Heart left ventricle (tissue), 16 donors: ENCODE measurements around the gene BORCS5. TPM values are rescaled to one million over a fixed set of nuclear protein-coding genes. Genes with fewer than 3 reads are reported as not detected.

Source experiments
- ATAC-seq, 4 donors: fragments of 200-7000 bp; cut with Tn5 transposase; one replicate each; pipeline ENCODE4 v1.9.1; 2020 to 2022; ENCODE audit warnings: moderate library complexity in 4 of 4, mild to moderate bottlenecking in 3 of 4, moderate number of reproducible peaks in 1 of 4
- DNase-seq, 5 donors: peaks; one replicate each; pipeline ENCODE4 v3.0.0-alpha.2; 2020
- H3K27ac ChIP-seq, 12 donors: fragments of 200-600 bp; sonication (generic) in 4 of 12; one replicate each; pipeline versions ENCODE4 v1.5.0 to v1.8.0; 2016 to 2022; ENCODE audit warnings: mild to moderate bottlenecking in 2 of 12
- H3K27me3 ChIP-seq, 9 donors: fragments of 200-600 bp; sonication (generic) in 2 of 9; one replicate each; pipeline versions ENCODE4 v1.5.1 to v1.8.0; 2016 to 2022; ENCODE audit warnings: mild to moderate bottlenecking in 3 of 9
- H3K36me3 ChIP-seq, 9 donors: fragments of 200-600 bp; sonication (generic) in 2 of 9; one replicate each; pipeline versions ENCODE4 v1.5.0 to v1.8.0; 2018 to 2022; ENCODE audit warnings: mild to moderate bottlenecking in 2 of 9
- H3K4me1 ChIP-seq, 12 donors: fragments of 200-600 bp; sonication (generic) in 4 of 12; one replicate each; pipeline versions ENCODE4 v1.5.0 to v1.8.0; 2016 to 2022; ENCODE audit warnings: mild to moderate bottlenecking in 3 of 12
- H3K4me3 ChIP-seq, 12 donors: fragments of 200-600 bp; sonication (generic) in 4 of 12; one replicate each; pipeline versions ENCODE4 v1.5.0 to v1.8.0; 2017 to 2022; ENCODE audit warnings: mild to moderate bottlenecking in 9 of 12, moderate library complexity in 4 of 12
- H3K9me3 ChIP-seq, 12 donors: fragments of 200-600 bp; sonication (generic) in 4 of 12; one replicate each; pipeline versions ENCODE4 v1.5.0 to v1.8.0; 2016 to 2022; ENCODE audit warnings: mild to moderate bottlenecking in 1 of 12
- POLR2A ChIP-seq, 2 donors: fragments of 450-650 bp; IDR thresholded peaks; one replicate each; pipeline ENCODE4 v1.6.1; 2017; ENCODE audit warnings: antibody characterized with exemption in 2 of 2, mild to moderate bottlenecking in 2 of 2, moderate library complexity in 2 of 2
- WGBS, 4 donors: extraction: QIAGEN DNeasy Blood & Tissue Kit in 2 of 4; methylation state at CpG; one replicate each; pipeline versions ENCODE4 v1.1.5 to v1.1.7; 2013 to 2018; 5-methylcytosine and 5-hydroxymethylcytosine counted together
- intact Hi-C, 10 donors: fragments of 100-400 bp; cut with DNase I; formaldehyde crosslinking; loops; one replicate each; pipeline versions ENCODE4 v1.11.1 to v1.14.2; 2022
- polyA plus RNA-seq, 2 donors: library from polyadenylated mRNA; stranded (reverse); fragments of 200-250 nt; gene quantifications; one replicate each; pipeline ENCODE4 v1.2.3, GENCODE V29; 2013
- total RNA-seq, 9 donors: library from RNA; depleted of rRNA in 2 of 9; stranded (reverse); fragments of >200 nt in 2 of 9; fragmentation: NEBNext Ultra II Directional in 3 of 9; extraction: Animal tissue kit (Norgen Biotek cat#: 25700) in 3 of 9; gene quantifications; one replicate each; pipeline versions ENCODE4 v1.1.0 to v1.2.4, GENCODE V29; 2016 to 2023
- TF ChIP-seq, protein P1 (sequence below), 12 donors: fragments of 200-600 bp; sonication (generic) in 4 of 12; IDR thresholded peaks; one replicate each; pipeline versions ENCODE4 v1.5.0 to v1.8.0; 2018 to 2022; ENCODE audit warnings: antibody characterized with exemption in 12 of 12, mild to moderate bottlenecking in 5 of 12
- donor health status: ischemic (EF 13 %, LVEDD 7.1; RV severe dilation, severe dysfunction).
- donor health status: healthy with polysubstance abuse.
- donor health status: DM: no; HTN: yes; CAD: no.
- donor health status: DM: no; HTN: no; CAD: no.
- donor health status: ischemic (EF 25% LVEDD 6.9; RV normal size, moderate dysfunction).
- donor health status: ischemic (EF 25% LVEDD 5.7; RV mildly dilated, moderate dysfunction).
- donor health status: healthy.
- donor health status: DM: yes; HTN: yes; CAD: no.
- donor health status: ischemic (EF 35%, LVEDD 5.7; RV mildly dilated, moderate dysfunction).
- donor health status: nonischemic (EF 11% LVEDD 7.7; RV severe dilation, severe dysfunction).
- donor health status: DM: yes; HTN: yes; CAD: no.
- donor health status: PGD.
- donor health status: ischemic (EF 29% LVEDD 5.4; RV normal size, mild dysfunction).
- donor health status: nonischemic (EF 23%, LVEDD 6.1; RV moderate dilation, normal function).

Gene BORCS5
- total and polyA plus RNA-seq, 11 donors: 3.9 to 21.3 (median 12.3) TPM

- DNase-seq: peak in 4 of 5 donors; percentile 47 to 73 (median 63)
- Histone ChIP-seq H3K27ac (peak overlapping the region in 10 of 12 donors; percentile 44 to 72 (median 56)), H3K4me3 (no peak overlapping the region), H3K27me3 (no peaks in the 10 kb centered on the region), H3K36me3 (no peaks in the 10 kb centered on the region), H3K4me1 (peaks cover 0 to 33% (median 16%) of the 10 kb centered on the region in 12 donors), H3K9me3 (no peaks in the 10 kb centered on the region)
- TF ChIP-seq, protein P1, sequence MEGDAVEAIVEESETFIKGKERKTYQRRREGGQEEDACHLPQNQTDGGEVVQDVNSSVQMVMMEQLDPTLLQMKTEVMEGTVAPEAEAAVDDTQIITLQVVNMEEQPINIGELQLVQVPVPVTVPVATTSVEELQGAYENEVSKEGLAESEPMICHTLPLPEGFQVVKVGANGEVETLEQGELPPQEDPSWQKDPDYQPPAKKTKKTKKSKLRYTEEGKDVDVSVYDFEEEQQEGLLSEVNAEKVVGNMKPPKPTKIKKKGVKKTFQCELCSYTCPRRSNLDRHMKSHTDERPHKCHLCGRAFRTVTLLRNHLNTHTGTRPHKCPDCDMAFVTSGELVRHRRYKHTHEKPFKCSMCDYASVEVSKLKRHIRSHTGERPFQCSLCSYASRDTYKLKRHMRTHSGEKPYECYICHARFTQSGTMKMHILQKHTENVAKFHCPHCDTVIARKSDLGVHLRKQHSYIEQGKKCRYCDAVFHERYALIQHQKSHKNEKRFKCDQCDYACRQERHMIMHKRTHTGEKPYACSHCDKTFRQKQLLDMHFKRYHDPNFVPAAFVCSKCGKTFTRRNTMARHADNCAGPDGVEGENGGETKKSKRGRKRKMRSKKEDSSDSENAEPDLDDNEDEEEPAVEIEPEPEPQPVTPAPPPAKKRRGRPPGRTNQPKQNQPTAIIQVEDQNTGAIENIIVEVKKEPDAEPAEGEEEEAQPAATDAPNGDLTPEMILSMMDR (IDR thresholded peaks at IDR 0.05): peak in 4 of 12 donors; percentile 11 to 29 (median 28)
- no peak for TF ChIP-seq POLR2A (IDR thresholded peaks at IDR 0.05)
- WGBS, 4 donors: 51 to 67% (median 56%) methylated on average over 7 of the region's 7 CpGs
- ATAC-seq: peak; percentile 82 to 96 (median 94)
- intact Hi-C loops: loop anchor here in 1 of 10 donors (5.0 kb wide), 1 partner anchor 44 kb away; no protein-coding TSS in a partner anchor
These were observed 41.4 kb downstream of the BORCS5 start for GRCh38 chr12:12398026-12398859.

DNA sequence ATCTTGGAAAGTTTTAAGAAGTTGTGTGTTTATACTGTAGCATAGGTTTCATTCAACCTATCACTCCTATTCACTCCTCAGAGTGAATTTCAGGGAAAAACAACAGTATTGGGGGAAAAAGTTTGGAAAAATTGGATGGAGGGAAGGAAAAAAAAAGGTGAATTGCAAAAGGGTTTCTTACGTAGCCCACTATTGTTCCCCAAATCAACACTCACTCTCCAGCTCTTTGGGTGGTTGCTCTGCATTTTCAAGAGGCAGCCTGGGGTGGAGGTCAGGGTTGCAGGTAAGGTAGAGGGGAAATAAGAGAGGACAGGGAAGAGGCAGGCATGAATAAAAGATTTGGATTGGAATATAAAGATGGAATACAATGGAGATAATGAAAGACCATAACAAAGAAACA is 42.3 kb downstream of the BORCS5 start:
- DNase-seq (no peak), ATAC-seq (no peak)
- Histone ChIP-seq H3K36me3 (no peaks in the 10 kb centered on the region), H3K9me3 (no peaks in the 10 kb centered on the region), H3K4me3 (no peak overlapping the region), H3K27ac (peak overlapping the region in 4 of 12 donors; percentile 32 to 59 (median 48)), H3K27me3 (no peaks in the 10 kb centered on the region), H3K4me1 (peaks cover 0 to 39% (median 19%) of the 10 kb centered on the region in 12 donors)
- TF ChIP-seq, protein P1 (IDR thresholded peaks at IDR 0.05): no peak
- no peak for TF ChIP-seq POLR2A (IDR thresholded peaks at IDR 0.05)
- 88 to 97% (median 91%) methylated on average over 1 of the region's 1 CpG for WGBS, 4 donors
- intact Hi-C loops: loop anchor here in 1 of 10 donors (5.0 kb wide), 1 partner anchor 43 kb away; no protein-coding TSS in a partner anchor

DNA sequence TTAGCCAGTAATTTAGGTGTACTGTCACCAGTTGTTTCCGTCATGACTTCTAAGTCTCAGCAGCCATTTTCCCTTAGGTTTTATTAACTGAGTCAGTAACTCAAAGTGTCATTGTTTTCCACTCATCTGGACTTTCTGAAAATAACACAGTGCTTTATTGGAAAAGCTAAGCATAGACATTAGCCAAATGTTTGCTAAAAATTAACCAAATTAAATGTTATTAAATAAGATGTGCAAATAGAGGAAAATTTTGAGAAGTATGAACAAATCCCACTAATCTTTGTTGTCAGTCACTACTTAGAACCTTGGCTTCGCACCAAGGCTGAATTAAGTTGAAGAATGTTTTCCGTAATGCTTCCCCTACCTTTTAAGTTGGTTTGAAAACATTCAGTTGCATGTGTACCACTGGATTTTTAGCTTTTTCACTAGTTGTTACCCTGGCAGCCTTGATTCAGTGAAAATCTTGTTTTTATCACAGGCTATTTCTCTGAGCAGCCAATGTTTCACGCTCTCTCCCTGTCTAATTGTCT is 43.0 kb downstream of the BORCS5 start:
- DNase-seq (no peak), ATAC-seq (no peak)
- Histone ChIP-seq H3K4me3 (no peak overlapping the region), H3K36me3 (no peaks in the 10 kb centered on the region), H3K9me3 (no peaks in the 10 kb centered on the region), H3K4me1 (peaks cover 0 to 39% (median 19%) of the 10 kb centered on the region in 12 donors), H3K27me3 (no peaks in the 10 kb centered on the region), H3K27ac (peak overlapping the region in 2 of 12 donors; percentile 1 to 3)
- no peak for TF ChIP-seq POLR2A (IDR thresholded peaks at IDR 0.05)
- TF ChIP-seq, protein P1 (IDR thresholded peaks at IDR 0.05): no peak
- WGBS, 4 donors: 88 to 92% (median 91%) methylated on average over 4 of the region's 4 CpGs
- intact Hi-C loops: loop anchor here in 1 of 10 donors (5.0 kb wide), 1 partner anchor 42 kb away; no protein-coding TSS in a partner anchor

GRCh38 chr12:12400793-12401192 is 43.9 kb downstream of the BORCS5 start:
- Histone ChIP-seq H3K9me3 (no peaks in the 10 kb centered on the region), H3K36me3 (no peaks in the 10 kb centered on the region), H3K27ac (no peak overlapping the region), H3K4me1 (peaks cover 0 to 39% (median 20%) of the 10 kb centered on the region in 12 donors), H3K4me3 (no peak overlapping the region), H3K27me3 (no peaks in the 10 kb centered on the region)
- intact Hi-C loops: no loop called here
- 62 to 99% (median 97%) methylated on average over 3 of the region's 3 CpGs for WGBS, 4 donors
- TF ChIP-seq, protein P1 (IDR thresholded peaks at IDR 0.05): no peak
- TF ChIP-seq POLR2A (IDR thresholded peaks at IDR 0.05): no peak
- no peak for ATAC-seq
- no peak for DNase-seq
